SK-N-MC (cell line): ENCODE data around the gene TYK2.

ENCODE experiments used
- EZH2 ChIP-seq: fragments of 200-600 bp; sonication (generic); IDR thresholded peaks from one replicate; pipeline ENCODE4 v1.6.1; 2017; ENCODE audit warnings: antibody characterized with exemption
- FOXP2 ChIP-seq: optimal IDR thresholded peaks from 2 replicates; pipeline ENCODE3; 2011; ENCODE audit warnings: mild to moderate bottlenecking, moderate library complexity; ENCODE audit not compliant: insufficient read depth; ENCODE audit errors: extremely low read length, control extremely low read depth
- POLR2AphosphoS5 ChIP-seq: IDR thresholded peaks from 2 replicates; pipeline ENCODE4 v1.6.1; 2012; ENCODE audit warnings: mild to moderate bottlenecking, low read depth, low read length, borderline replicate concordance

DNA sequence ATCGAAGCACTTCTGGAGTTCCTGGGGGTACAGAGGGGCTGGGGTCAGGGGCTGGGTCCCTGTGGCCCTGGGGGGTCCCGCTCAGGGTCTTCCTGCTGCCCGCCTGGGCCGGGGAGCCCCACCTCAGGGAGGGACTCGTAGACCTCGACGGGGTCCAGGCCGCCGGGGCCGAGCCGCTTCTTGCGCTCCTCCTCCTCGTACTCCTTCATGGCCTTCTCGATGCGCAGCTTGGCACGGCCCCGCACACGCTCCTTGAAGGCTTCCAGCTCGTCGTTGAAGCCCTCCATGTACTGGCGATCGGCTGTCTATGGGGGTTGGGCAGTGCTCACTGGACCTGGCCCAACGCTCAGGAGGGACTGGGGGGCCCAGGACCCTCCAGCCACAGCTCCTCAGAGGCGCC lies 12.8 kb upstream of the TYK2 start:
- no peak for TF ChIP-seq EZH2
- TF ChIP-seq POLR2AphosphoS5: no peak
- TF ChIP-seq FOXP2: no peak
